Left ventricle myocardium inferior (tissue), 1 donor: Measurements from ENCODE around the gene GPATCH4. TPM values are rescaled to one million over a fixed set of nuclear protein-coding genes. Genes with fewer than 3 reads are reported as not detected.
"Not testable (repeated sequence)": the region's sequence is repeated elsewhere in the genome, so short reads cannot be mapped to it uniquely, and the experiment has no call there.

Experiments
- DNase-seq: peaks from one replicate; pipeline ENCODE4 v3.0.0-alpha.2; 2020
- H3K27ac ChIP-seq: fragments of 200-600 bp; replicated peaks from 2 replicates; pipeline ENCODE4 v1.8.0; 2021
- H3K27me3 ChIP-seq: fragments of 200-600 bp; 2 replicates; pipeline ENCODE4 v1.8.0; 2021; ENCODE audit warnings: low read depth
- H3K36me3 ChIP-seq: fragments of 200-600 bp; 2 replicates; pipeline ENCODE4 v1.8.0; 2021
- H3K4me1 ChIP-seq: fragments of 200-600 bp; 2 replicates; pipeline ENCODE4 v1.8.0; 2021
- H3K4me3 ChIP-seq: fragments of 200-600 bp; 2 replicates; pipeline ENCODE4 v1.8.0; 2021; ENCODE audit warnings: mild to moderate bottlenecking, moderate library complexity
- H3K9me3 ChIP-seq: fragments of 200-600 bp; replicated peaks from 2 replicates; pipeline ENCODE4 v1.8.0; 2021
- CTCF ChIP-seq: fragments of 200-600 bp; IDR thresholded peaks from 2 replicates; pipeline ENCODE4 v1.8.0; 2021; ENCODE audit warnings: antibody characterized with exemption, mild to moderate bottlenecking, borderline replicate concordance
- intact Hi-C: fragments of 100-400 bp; cut with micrococcal nuclease; formaldehyde crosslinking; loops from one replicate; pipeline ENCODE4 v1.11.0; 2022
- total RNA-seq: library from RNA; stranded (reverse); fragmentation: NEBNext Ultra II Directional; extraction: Animal tissue kit (Norgen Biotek cat#: 25700); gene quantifications from one replicate; pipeline ENCODE4 v1.2.1, GENCODE V29; 2021
- donor health status: DM: no; HTN: yes; CAD: no; lungs with severe emphysema.

Gene GPATCH4
- total RNA-seq, 1 donor from 2014 or later: 15.1 TPM

GRCh38 chr1:156616463-156616862, 15.2 kb upstream of the GPATCH4 start:
- H3K4me1 ChIP-seq: peaks cover 29% of the 10 kb centered on the region
- intact Hi-C loops: no loop called here
- peak; percentile 31 for TF ChIP-seq CTCF
- no peak overlapping the region for H3K4me3 ChIP-seq
- DNase-seq: peak; percentile 41
- no peaks in the 10 kb centered on the region for H3K9me3 ChIP-seq
- peak overlapping the region; percentile 85 for H3K27ac ChIP-seq
- no peaks in the 10 kb centered on the region for H3K36me3 ChIP-seq
- peaks cover 4% of the 10 kb centered on the region for H3K27me3 ChIP-seq

GRCh38 chr1:156615946-156616345, 14.7 kb upstream of the GPATCH4 start:
- Histone ChIP-seq H3K4me1 (peaks cover 29% of the 10 kb centered on the region), H3K9me3 (no peaks in the 10 kb centered on the region), H3K27me3 (no peaks in the 10 kb centered on the region), H3K4me3 (no peak overlapping the region), H3K27ac (peak overlapping the region; percentile 85), H3K36me3 (no peaks in the 10 kb centered on the region)
- intact Hi-C loops: no loop called here
- no peak for DNase-seq
- no peak for TF ChIP-seq CTCF

GRCh38 chr1:156612666-156613065, 11.4 kb upstream of the GPATCH4 start:
- Histone ChIP-seq H3K27ac (no peak overlapping the region), H3K4me1 (peaks cover 37% of the 10 kb centered on the region), H3K36me3 (no peaks in the 10 kb centered on the region), H3K27me3 (peaks cover 7% of the 10 kb centered on the region), H3K9me3 (no peaks in the 10 kb centered on the region), H3K4me3 (no peak overlapping the region)
- no peak for DNase-seq
- intact Hi-C loops: no loop called here
- TF ChIP-seq CTCF: no peak

- H3K36me3 ChIP-seq, H3K4me3 ChIP-seq, intact Hi-C loops, H3K27me3 ChIP-seq, H3K27ac ChIP-seq, H3K9me3 ChIP-seq, DNase-seq: not testable (repeated sequence)
- peaks cover 17% of the 10 kb centered on the region for H3K4me1 ChIP-seq
Observed at GRCh38 chr1:156610072-156610471, 8.8 kb upstream of the GPATCH4 start.

GRCh38 chr1:156608981-156609380, 7.7 kb upstream of the GPATCH4 start:
- intact Hi-C loops: loop anchor here (10.0 kb wide), 1 partner anchor 154 kb away; no protein-coding TSS in a partner anchor
- no peaks in the 10 kb centered on the region for H3K9me3 ChIP-seq

More at GRCh38 chr1:156608981-156609380, 7.7 kb upstream of the GPATCH4 start:
- no peak for DNase-seq
- Histone ChIP-seq H3K27me3 (peaks cover 7% of the 10 kb centered on the region), H3K4me3 (no peak overlapping the region), H3K36me3 (no peaks in the 10 kb centered on the region), H3K27ac (no peak overlapping the region), H3K4me1 (peaks cover 9% of the 10 kb centered on the region)
- TF ChIP-seq CTCF: peak; percentile 40
